HCT116 (cell line): Measurements from ENCODE around the gene STPG1. TPM values are rescaled to one million over a fixed set of nuclear protein-coding genes. Genes with fewer than 3 reads are reported as not detected.

ENCODE experiments used
- ATAC-seq: fragments of 200-7000 bp; cut with Tn5 transposase; 2 replicates; pipeline ENCODE4 v1.9.1; 2020; ENCODE audit warnings: mild to moderate bottlenecking, moderate library complexity
- BruUV-seq: library from RNA; stranded (reverse); fragments of 400-500 nt; replicated peaks from 2 replicates; lab custom pipeline; 2021; lab: Mats Ljungman, UMichigan
- CTCF ChIA-PET: fragments of 300-600 bp; sonication (Branson Sonifier 250); formaldehyde crosslinking; loops from one replicate; lab custom pipeline; 2021; ENCODE audit warnings: antibody characterized with exemption; lab: Charles Lee
- POLR2A ChIA-PET: fragments of 300-600, 350-600 bp; sonication (Branson Sonifier 250); formaldehyde crosslinking; loops from one replicate; lab custom pipeline; 2021; ENCODE audit warnings: antibody characterized with exemption; lab: Charles Lee
- RAD21 ChIA-PET, 2 experiments: fragments of 300-600 bp; sonication (Branson Sonifier 250); formaldehyde crosslinking; loops; one replicate each; lab custom pipeline; 2023; ENCODE audit warnings: low total read pairs in 2 of 2; ENCODE audit not compliant: uncharacterized antibody in 2 of 2, unreplicated experiment in 2 of 2, low non-redundant PET in 1 of 2; lab: Charles Lee
- DNase-seq: peaks from one replicate; pipeline ENCODE4 v3.0.0-alpha.2; 2010; ENCODE audit warnings: low read depth, low spot score
- H2AFZ ChIP-seq: fragments of 200-600 bp; shearing (Covaris generic), sonication (generic); 2 replicates; pipeline ENCODE4 v1.6.1; 2017; ENCODE audit warnings: low read depth, mixed run types, mixed read lengths, antibody characterized with exemption, low read length; ENCODE audit not compliant: poor library complexity, severe bottlenecking
- H3K27ac ChIP-seq: 2 replicates; pipeline ENCODE4 v1.5.1; 2012; ENCODE audit warnings: low read depth, low read length
- H3K27me3 ChIP-seq: fragments of 200-600 bp; sonication (generic); 2 replicates; pipeline ENCODE4 v1.6.1; 2016; ENCODE audit warnings: mixed run types, low read length, mixed read lengths; ENCODE audit not compliant: insufficient read depth
- H3K36me3 ChIP-seq, 2 experiments: fragments of 200-500 bp in 1 of 2; fragments of 200-600 bp in 1 of 2; sonication (Bioruptor generic) in 1 of 2; sonication (generic) in 1 of 2; 2 replicates each; pipeline versions ENCODE4 v1.5.1 to v1.6.1; 2014 to 2016; ENCODE audit warnings: low read length in 2 of 2, inconsistent platforms in 1 of 2, mixed read lengths in 1 of 2, mixed run types in 1 of 2; ENCODE audit not compliant: insufficient read depth in 2 of 2, control insufficient read depth in 1 of 2
- H3K4me1 ChIP-seq, 2 experiments: fragments of 200-600 bp in 1 of 2; sonication (generic) in 1 of 2; 2 replicates each; pipeline versions ENCODE4 v1.5.1 to v1.6.1; 2012 to 2017; ENCODE audit warnings: low read length in 2 of 2, inconsistent platforms in 1 of 2, mild to moderate bottlenecking in 1 of 2, mixed read lengths in 1 of 2, mixed run types in 1 of 2, moderate library complexity in 1 of 2; ENCODE audit not compliant: insufficient read depth in 2 of 2, control insufficient read depth in 1 of 2
- H3K4me2 ChIP-seq: fragments of 200-600 bp; sonication (generic); 2 replicates; pipeline ENCODE4 v1.6.1; 2017; ENCODE audit warnings: mixed run types, low read length, mixed read lengths
- H3K4me3 ChIP-seq, 2 experiments: fragments of 200-600 bp in 1 of 2; sonication (generic) in 1 of 2; replicated peaks in 1 of 2; 2 replicates each; pipeline ENCODE4 v1.5.1; 2011 to 2016; ENCODE audit warnings: low read length in 2 of 2, control low read depth in 1 of 2, low read depth in 1 of 2, mild to moderate bottlenecking in 1 of 2, mixed read lengths in 1 of 2, mixed run types in 1 of 2
- H3K79me2 ChIP-seq: fragments of 200-600 bp; sonication (generic); 2 replicates; pipeline ENCODE4 v1.6.1; 2017; ENCODE audit warnings: mild to moderate bottlenecking, mixed run types, low read length, moderate library complexity, mixed read lengths; ENCODE audit not compliant: insufficient read depth
- H3K9ac ChIP-seq: fragments of 200-600 bp; sonication (generic); 2 replicates; pipeline ENCODE4 v1.6.1; 2016; ENCODE audit warnings: low read length, mixed read lengths
- H3K9me2 ChIP-seq: fragments of 200-600 bp; sonication (generic), shearing (Covaris generic); 2 replicates; pipeline ENCODE4 v1.6.1; 2017; ENCODE audit warnings: mixed run types, mild to moderate bottlenecking, moderate library complexity; ENCODE audit not compliant: insufficient read depth
- H3K9me3 ChIP-seq, 2 experiments: fragments of 200-500 bp in 1 of 2; fragments of 200-600 bp in 1 of 2; sonication (Bioruptor generic) in 1 of 2; sonication (generic) in 1 of 2; 2 replicates each; pipeline ENCODE4 v1.6.1; 2014 to 2017; ENCODE audit warnings: low read length in 2 of 2, mixed read lengths in 2 of 2, inconsistent platforms in 1 of 2, low read depth in 1 of 2, mild to moderate bottlenecking in 1 of 2, mixed run types in 1 of 2, moderate library complexity in 1 of 2; ENCODE audit not compliant: control insufficient read depth in 1 of 2, insufficient read depth in 1 of 2
- H4K20me1 ChIP-seq: fragments of 200-600 bp; sonication (generic), shearing (Covaris generic); 2 replicates; pipeline ENCODE4 v1.6.1; 2017; ENCODE audit warnings: mixed run types, mild to moderate bottlenecking, moderate library complexity; ENCODE audit not compliant: insufficient read depth
- CBX3 ChIP-seq: IDR thresholded peaks from 2 replicates; pipeline ENCODE4 v1.6.1; 2012; ENCODE audit warnings: low read depth
- CEBPB ChIP-seq: IDR thresholded peaks from 2 replicates; pipeline ENCODE4 v1.6.1; 2012; ENCODE audit warnings: low read depth
- EGR1 ChIP-seq: IDR thresholded peaks from 2 replicates; pipeline ENCODE4 v1.6.1; 2012; ENCODE audit warnings: low read depth
- EZH2phosphoT487 ChIP-seq: fragments of 200-600 bp; IDR thresholded peaks from 2 replicates; pipeline ENCODE4 v1.6.1; 2018; ENCODE audit warnings: antibody characterized with exemption, borderline replicate concordance
- FOSL1 ChIP-seq: IDR thresholded peaks from 2 replicates; pipeline ENCODE4 v1.6.1; 2012; ENCODE audit warnings: low read depth
- JUND ChIP-seq: IDR thresholded peaks from 2 replicates; pipeline ENCODE4 v1.6.1; 2012
- MAX ChIP-seq: IDR thresholded peaks from 2 replicates; pipeline ENCODE4 v1.6.1; 2012
- POLR2A ChIP-seq: IDR thresholded peaks from 2 replicates; pipeline ENCODE4 v1.7.0; 2011; ENCODE audit warnings: borderline replicate concordance; ENCODE audit not compliant: insufficient read depth, insufficient read length; ENCODE audit errors: extremely low read depth
- RAD21 ChIP-seq: IDR thresholded peaks from 2 replicates; pipeline ENCODE4 v1.6.1; 2012; ENCODE audit warnings: low read depth, mild to moderate bottlenecking
- SIN3A ChIP-seq: IDR thresholded peaks from 2 replicates; pipeline ENCODE4 v1.6.1; 2012; ENCODE audit warnings: low read depth
- SP1 ChIP-seq: IDR thresholded peaks from 2 replicates; pipeline ENCODE4 v1.6.1; 2012; ENCODE audit warnings: low read depth
- TCF7L2 ChIP-seq: IDR thresholded peaks from 2 replicates; pipeline ENCODE4 v1.7.0; 2011; ENCODE audit warnings: borderline replicate concordance, inconsistent platforms; ENCODE audit not compliant: insufficient read depth, insufficient read length; ENCODE audit errors: extremely low read depth
- YY1 ChIP-seq: IDR thresholded peaks from 2 replicates; pipeline ENCODE4 v1.6.1; 2011; ENCODE audit warnings: low read length, low read depth, moderate library complexity, mild to moderate bottlenecking; ENCODE audit not compliant: insufficient replicate concordance; ENCODE audit errors: extremely low read depth
- intact Hi-C: fragments of 100-400 bp; cut with micrococcal nuclease; formaldehyde crosslinking; loops from 2 replicates; pipeline ENCODE4 v1.10.0; 2022
- total RNA-seq: library from RNA; stranded (reverse); gene quantifications from one replicate; pipeline ENCODE4 v1.2.1, GENCODE V29; 2021; ENCODE audit not compliant: unreplicated experiment

The STPG1 gene
- total RNA-seq, 1 experiment from 2014 or later: 13.4 TPM

- H3K9me2 ChIP-seq: no peaks in the 10 kb centered on the region
- no peaks in the 10 kb centered on the region for H4K20me1 ChIP-seq
- peak overlapping the region; percentile 52 for H3K4me2 ChIP-seq
- ATAC-seq: peak; percentile 26; the same call in 1 of the 2 replicates
- H3K27ac ChIP-seq: no peak overlapping the region
- no peaks in the 10 kb centered on the region for H3K36me3 ChIP-seq
- H2AFZ ChIP-seq: no peak overlapping the region
- no peak overlapping the region for H3K4me3 ChIP-seq
- H3K9me3 ChIP-seq: no peaks in the 10 kb centered on the region
- H3K79me2 ChIP-seq: no peaks in the 10 kb centered on the region
- POLR2A ChIA-PET: interaction anchor here (1.0 kb wide), 1 partner anchor 111 kb away, joined by 3 read pairs; no protein-coding TSS in a partner anchor
- intact Hi-C loops: no loop called here
- RAD21 ChIA-PET: interaction anchor here in 1 of 2 experiments (0.6 kb wide), 1 partner anchor 117 kb away, joined by 3 read pairs; no protein-coding TSS in a partner anchor
- TF ChIP-seq EGR1 (no peak), RAD21 (no peak), CBX3 (peak; percentile 44; the same call in 1 of the 2 replicates), POLR2A (no peak), YY1 (no peak), EZH2phosphoT487 (no peak), JUND (peak; percentile 73), MAX (peak; percentile 64), SP1 (no peak), SIN3A (no peak), FOSL1 (peak; percentile 81), TCF7L2 (peak; percentile 8), CEBPB (peak; percentile 90)
- CTCF ChIA-PET: interaction anchor here (1.3 to 1.7 kb wide), 2 partner anchors 12 to 75 kb away, joined by 3 to 4 read pairs; no protein-coding TSS in a partner anchor
- H3K4me1 ChIP-seq: peaks cover 33 to 64% of the 10 kb centered on the region in 2 experiments
- no TSS peak for BruUV-seq
- no peak for DNase-seq
- peaks cover 29% of the 10 kb centered on the region for H3K27me3 ChIP-seq
- no peak overlapping the region for H3K9ac ChIP-seq
Measured at GRCh38 chr1:24317081-24317480, 96.5 kb downstream of the STPG1 start.
